ENCODE data around the gene EXOSC7. TPM values are rescaled to one million over a fixed set of nuclear protein-coding genes. Genes with fewer than 3 reads are reported as not detected.

The EXOSC7 gene
- total and polyA plus RNA-seq, 2 donors (not counting 3 experiments of a cell fraction or from before 2014, with no cell fraction given): 44.5 to 53.8 TPM

GRCh38 chr3:44970926-44971490, 5.0 kb upstream of the EXOSC7 start:
- ChIA-PET POLR2A (no interaction called here), CTCF (interaction anchor here (0.8 kb wide), 1 partner anchor 21 kb away, joined by 3 read pairs; no protein-coding TSS in a partner anchor)
- Histone ChIP-seq H2AFZ (ENCODE audit: low read depth, low read length) (no peak overlapping the region), H3K79me2 (ENCODE audit: control insufficient read depth, insufficient read depth, low read length) (peaks cover 39% of the 10 kb centered on the region), H3K9ac (replicated peaks; ENCODE audit: extremely low read depth, insufficient read depth, low read length) (no peak overlapping the region), H3K4me2 (ENCODE audit: insufficient read depth, low read length) (no peak overlapping the region), H3K9me1 (replicated peaks; ENCODE audit: control insufficient read depth, extremely low read depth, insufficient read depth, low read length) (no peaks in the 10 kb centered on the region), H4K20me1 (replicated peaks; ENCODE audit: control insufficient read depth, extremely low read depth, insufficient read depth, low read length) (no peaks in the 10 kb centered on the region), H3K27ac (ENCODE audit: insufficient read depth, low read depth, low read length) (no peak overlapping the region), H3K27me3 (ENCODE audit: control insufficient read depth in 2 of 2, insufficient read depth in 2 of 2, low read length in 2 of 2) (no peaks in the 10 kb centered on the region), H3K4me3 (replicated peaks in 1 of 3; ENCODE audit: insufficient read depth in 1 of 3, low read depth in 1 of 3, low read length in 3 of 3) (no peak overlapping the region), H3K36me3 (ENCODE audit: control insufficient read depth in 2 of 2, extremely low read depth in 1 of 2, insufficient read depth in 2 of 2, low read length in 2 of 2) (no peaks in the 10 kb centered on the region), H3K9me3 (replicated peaks; ENCODE audit: control insufficient read depth, insufficient read depth, low read length) (no peaks in the 10 kb centered on the region), H3K4me1 (ENCODE audit: control insufficient read depth, extremely low read depth, insufficient read depth, low read length) (peaks cover 6% of the 10 kb centered on the region)
- BruUV-seq (replicated peaks): no TSS peak
- FAIRE-seq (no peak), DNase-seq (ENCODE audit: low read depth, low spot score) (no peak)
- dilution Hi-C loops (cut with MboI; ENCODE audit: extremely low pct_ligation_motif_present, low sequenced_read_pairs) (no loop called here), intact Hi-C loops (cut with micrococcal nuclease) (no loop called here)
- TF ChIP-seq EZH2 (IDR thresholded peaks at IDR 0.05; ENCODE audit: borderline replicate concordance, low read depth, low read length, severe bottlenecking): no peak
- no peak for TF ChIP-seq FOS (IDR thresholded peaks at IDR 0.05; ENCODE audit: borderline replicate concordance, insufficient read depth, low read length)
- no peak for TF ChIP-seq CTCF (IDR thresholded peaks at IDR 0.05; ENCODE audit: extremely low read depth in 1 of 2, insufficient read depth in 1 of 2, low read depth in 1 of 2, low read length in 2 of 2)
- no peak for TF ChIP-seq MYC (IDR thresholded peaks at IDR 0.05; ENCODE audit: low read depth, low read length)
- TF ChIP-seq POLR2A (IDR thresholded peaks at IDR 0.05; ENCODE audit: low read depth, low read length): no peak
- no peak for TF ChIP-seq JUN (IDR thresholded peaks at IDR 0.05; ENCODE audit: borderline replicate concordance, insufficient read depth, insufficient read length, low read depth)
- TF ChIP-seq GATA2 (IDR thresholded peaks at IDR 0.05; ENCODE audit: insufficient read depth, insufficient read length, low read depth, low read length): no peak
- no peak for TF ChIP-seq MAX (IDR thresholded peaks at IDR 0.05; ENCODE audit: insufficient read depth, insufficient read length)
- no peak for TF ChIP-seq POLR2AphosphoS5 (IDR thresholded peaks at IDR 0.05; ENCODE audit: insufficient read depth, low read depth, low read length)

All from endothelial cell of umbilical vein (primary cell).